ENCODE measurements around the gene MIER3.

MIER3 gene

GRCh38 chr5:56959326-56959725, 7.4 kb upstream of the MIER3 start:
- DNase-seq (ENCODE audit: low spot score), result no peak

GRCh38 chr5:56958595-56958994, 6.7 kb upstream of the MIER3 start:
- no peak for DNase-seq (ENCODE audit: low spot score)

GRCh38 chr5:56954262-56954661, 2.3 kb upstream of the MIER3 start:
- no peak for DNase-seq (ENCODE audit: low spot score)

- peak; percentile 9 for DNase-seq (ENCODE audit: low spot score)
These were observed 587 bp downstream of the MIER3 start for GRCh38 chr5:56951126-56951945.

- DNase-seq (ENCODE audit: low spot score), result peak; percentile 55
These were observed 1.2 kb downstream of the MIER3 start for GRCh38 chr5:56950626-56951125.

GRCh38 chr5:56947052-56947451, 4.9 kb downstream of the MIER3 start:
- no peak for DNase-seq (ENCODE audit: low spot score)

GRCh38 chr5:56941981-56942380, 9.9 kb downstream of the MIER3 start:
- no peak for DNase-seq (ENCODE audit: low spot score)

GRCh38 chr5:56938858-56939257, 13.1 kb downstream of the MIER3 start:
- no peak for DNase-seq (ENCODE audit: low spot score)

GRCh38 chr5:56934325-56934724, 17.6 kb downstream of the MIER3 start:
- no peak for DNase-seq (ENCODE audit: low spot score)

- DNase-seq (ENCODE audit: low spot score), result no peak
These were observed 29.0 kb downstream of the MIER3 start for GRCh38 chr5:56922922-56923321.

- no peak for DNase-seq (ENCODE audit: low spot score)
These were observed 31.8 kb downstream of the MIER3 start for GRCh38 chr5:56919942-56920662.

- DNase-seq (ENCODE audit: low spot score), result no peak
These were observed 33.9 kb downstream of the MIER3 start for GRCh38 chr5:56918054-56918453.

- DNase-seq (ENCODE audit: low spot score), result no peak
These were observed 34.4 kb downstream of the MIER3 start for GRCh38 chr5:56917534-56917933.

GRCh38 chr5:56914678-56915077, 37.2 kb downstream of the MIER3 start:
- no peak for DNase-seq (ENCODE audit: low spot score)

GRCh38 chr5:56913766-56914165, 38.2 kb downstream of the MIER3 start:
- DNase-seq (ENCODE audit: low spot score), result no peak

- no peak for DNase-seq (ENCODE audit: low spot score)
These were observed 41.5 kb downstream of the MIER3 start for GRCh38 chr5:56910210-56910965.

- DNase-seq (ENCODE audit: low spot score), result peak; percentile 96
These were observed 42.4 kb downstream of the MIER3 start, which contains the start of gene SETD9 for GRCh38 chr5:56909294-56910209. Gene SETD9, plus strand, starts transcription at chr5:56909596. Its CDS starts 50 bp downstream, at chr5:56909646.

GRCh38 chr5:56908942-56909293, 43.0 kb downstream of the MIER3 start:
- DNase-seq (ENCODE audit: low spot score), result no peak

GRCh38 chr5:56900858-56901578, 50.9 kb downstream of the MIER3 start:
- DNase-seq (ENCODE audit: low spot score), result peak; percentile 50

GRCh38 chr5:56900395-56900794, 51.5 kb downstream of the MIER3 start:
- DNase-seq (ENCODE audit: low spot score), result no peak

GRCh38 chr5:56898213-56898612, 53.7 kb downstream of the MIER3 start:
- no peak for DNase-seq (ENCODE audit: low spot score)

Data from cerebellar cortex (tissue), 1 donor.